ENCODE measurements around the gene ADGRA1.

The ADGRA1 gene

DNA sequence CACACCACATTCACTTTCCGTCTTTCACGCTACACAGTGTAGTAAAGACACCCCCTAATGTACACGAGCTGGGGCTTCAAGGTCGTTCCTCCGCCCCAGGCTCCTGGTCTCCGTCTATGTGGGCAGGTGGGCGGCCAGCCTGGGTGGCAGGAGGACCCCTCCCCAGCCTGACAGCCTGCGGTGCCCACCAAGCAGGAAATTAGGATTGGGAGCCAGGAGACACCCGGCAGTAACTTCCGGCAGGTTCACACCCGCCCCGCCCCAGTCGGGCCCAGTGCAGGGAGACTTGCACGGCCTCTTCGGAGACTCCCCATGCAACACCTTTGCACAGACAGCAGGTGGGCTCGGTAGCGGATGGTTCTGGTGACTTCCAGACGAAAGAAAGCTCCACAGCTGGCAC is 27.7 kb upstream of the ADGRA1 start:
- in situ Hi-C loops (cut with HindIII; ENCODE audit: low sequenced_read_pairs): no loop called here
- no peak for DNase-seq (ENCODE audit: low read depth, low spot score)
- TF ChIP-seq, protein P1, sequence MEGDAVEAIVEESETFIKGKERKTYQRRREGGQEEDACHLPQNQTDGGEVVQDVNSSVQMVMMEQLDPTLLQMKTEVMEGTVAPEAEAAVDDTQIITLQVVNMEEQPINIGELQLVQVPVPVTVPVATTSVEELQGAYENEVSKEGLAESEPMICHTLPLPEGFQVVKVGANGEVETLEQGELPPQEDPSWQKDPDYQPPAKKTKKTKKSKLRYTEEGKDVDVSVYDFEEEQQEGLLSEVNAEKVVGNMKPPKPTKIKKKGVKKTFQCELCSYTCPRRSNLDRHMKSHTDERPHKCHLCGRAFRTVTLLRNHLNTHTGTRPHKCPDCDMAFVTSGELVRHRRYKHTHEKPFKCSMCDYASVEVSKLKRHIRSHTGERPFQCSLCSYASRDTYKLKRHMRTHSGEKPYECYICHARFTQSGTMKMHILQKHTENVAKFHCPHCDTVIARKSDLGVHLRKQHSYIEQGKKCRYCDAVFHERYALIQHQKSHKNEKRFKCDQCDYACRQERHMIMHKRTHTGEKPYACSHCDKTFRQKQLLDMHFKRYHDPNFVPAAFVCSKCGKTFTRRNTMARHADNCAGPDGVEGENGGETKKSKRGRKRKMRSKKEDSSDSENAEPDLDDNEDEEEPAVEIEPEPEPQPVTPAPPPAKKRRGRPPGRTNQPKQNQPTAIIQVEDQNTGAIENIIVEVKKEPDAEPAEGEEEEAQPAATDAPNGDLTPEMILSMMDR (IDR thresholded peaks at IDR 0.05; ENCODE audit: low read depth, low read length): no peak
- H3K4me3 ChIP-seq (ENCODE audit: low read depth, low read length): no peak overlapping the region

DNA sequence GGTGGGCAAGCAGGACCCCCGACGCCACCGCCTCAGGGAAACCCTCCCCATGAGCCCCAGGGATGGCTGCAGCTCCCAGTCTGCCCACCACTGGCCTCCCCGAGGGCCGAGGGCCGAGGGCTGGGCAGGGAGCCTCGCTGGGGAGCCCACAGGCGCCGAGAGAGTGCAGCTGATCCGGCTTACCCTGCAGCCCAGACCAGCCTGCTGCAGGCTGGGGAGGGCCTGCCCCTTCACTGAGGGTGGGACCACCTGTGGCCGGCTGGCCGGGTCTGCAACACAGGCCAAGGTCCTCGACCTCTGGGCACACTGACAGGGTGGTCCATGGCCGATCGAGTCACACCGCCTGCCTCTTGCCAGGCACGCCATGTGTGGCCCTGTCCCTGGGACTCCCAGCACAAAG is 27.3 kb upstream of the ADGRA1 start:
- in situ Hi-C loops (cut with HindIII; ENCODE audit: low sequenced_read_pairs): no loop called here
- no peak for DNase-seq (ENCODE audit: low read depth, low spot score)
- H3K4me3 ChIP-seq (ENCODE audit: low read depth, low read length): no peak overlapping the region
- TF ChIP-seq, protein P1 (IDR thresholded peaks at IDR 0.05; ENCODE audit: low read depth, low read length): no peak

DNA sequence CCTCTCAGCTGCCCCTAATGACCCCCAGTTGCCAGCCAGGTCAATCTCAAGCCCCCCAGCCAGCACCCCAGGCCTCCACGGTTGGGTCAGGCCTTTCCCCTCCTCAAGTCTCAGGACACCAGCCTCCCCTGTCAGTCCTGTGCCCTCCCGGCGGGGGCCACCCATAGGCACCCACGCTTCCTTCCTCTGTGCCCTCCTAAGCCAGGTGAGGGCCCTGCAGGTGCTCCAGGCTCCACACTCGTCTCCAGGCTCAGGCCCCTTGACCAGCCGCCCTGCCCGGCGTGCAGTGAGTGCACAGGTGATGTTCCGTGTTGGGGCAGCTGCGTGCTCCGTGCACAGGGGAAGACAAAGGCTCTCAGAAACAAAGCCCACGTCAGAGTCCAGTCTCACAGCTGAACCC is 26.8 kb upstream of the ADGRA1 start:
- TF ChIP-seq, protein P1 (IDR thresholded peaks at IDR 0.05; ENCODE audit: low read depth, low read length): no peak
- no peak overlapping the region for H3K4me3 ChIP-seq (ENCODE audit: low read depth, low read length)
- no peak for DNase-seq (ENCODE audit: low read depth, low spot score)
- in situ Hi-C loops (cut with HindIII; ENCODE audit: low sequenced_read_pairs): no loop called here

DNA sequence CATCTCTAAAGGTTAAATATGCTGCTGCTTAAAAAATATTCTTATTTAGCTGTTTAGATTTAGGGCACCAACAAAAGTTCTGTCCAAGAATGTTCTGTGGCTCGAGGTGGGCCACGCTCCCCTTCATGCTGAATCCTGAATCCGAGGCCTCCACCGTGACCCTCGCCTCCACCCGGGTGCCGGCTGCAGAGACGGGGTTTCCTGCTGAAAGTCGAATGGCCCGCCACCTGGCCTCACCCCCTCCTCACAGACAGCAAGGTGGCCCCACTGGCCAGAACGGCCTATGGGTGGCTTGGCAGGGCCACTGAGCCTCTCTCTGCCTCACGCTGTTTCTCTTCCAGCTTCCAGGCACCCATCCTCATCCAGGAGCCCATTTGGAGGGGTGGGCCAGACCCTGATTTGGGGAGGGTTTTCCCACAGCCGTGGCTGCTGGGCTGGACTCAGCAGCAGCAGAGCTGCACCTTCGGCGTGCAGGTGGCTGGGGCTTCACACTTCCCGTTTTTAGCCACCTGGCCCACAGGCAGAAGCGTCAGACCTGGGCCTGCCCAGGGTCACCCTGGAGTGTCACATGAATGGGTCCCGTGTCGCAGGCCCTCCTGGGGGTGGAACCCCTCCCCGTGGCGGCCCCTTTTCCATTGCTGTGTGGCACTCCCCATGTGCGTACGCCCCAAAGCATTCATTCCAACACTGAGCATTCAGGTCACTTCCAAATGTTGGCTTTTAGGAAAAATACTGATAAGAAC is 26.3 kb upstream of the ADGRA1 start:
- in situ Hi-C loops (cut with HindIII; ENCODE audit: low sequenced_read_pairs): no loop called here
- DNase-seq (ENCODE audit: low read depth, low spot score): no peak
- TF ChIP-seq, protein P1 (IDR thresholded peaks at IDR 0.05; ENCODE audit: low read depth, low read length): no peak
- no peak overlapping the region for H3K4me3 ChIP-seq (ENCODE audit: low read depth, low read length)

DNA sequence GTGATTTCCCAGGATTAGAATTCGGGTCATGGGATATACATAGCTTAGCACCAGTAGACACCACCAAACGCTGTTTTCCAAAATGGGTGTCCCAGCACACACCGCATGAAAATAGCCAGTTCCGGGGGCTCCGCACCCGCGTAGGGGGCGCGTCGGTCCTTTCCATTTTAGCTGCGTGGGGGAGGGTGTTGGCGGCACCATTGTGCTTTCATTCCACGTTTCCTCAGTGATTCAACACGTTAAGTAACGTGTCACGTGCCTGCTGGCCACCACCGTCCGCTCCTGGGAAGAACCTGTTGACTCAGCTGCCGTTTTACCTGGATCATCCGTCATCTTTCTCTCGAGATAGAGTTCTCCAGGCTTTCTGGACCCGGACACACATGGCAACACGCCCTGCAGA is 25.6 kb upstream of the ADGRA1 start:
- in situ Hi-C loops (cut with HindIII; ENCODE audit: low sequenced_read_pairs): no loop called here
- no peak overlapping the region for H3K4me3 ChIP-seq (ENCODE audit: low read depth, low read length)
- TF ChIP-seq, protein P1 (IDR thresholded peaks at IDR 0.05; ENCODE audit: low read depth, low read length): no peak
- no peak for DNase-seq (ENCODE audit: low read depth, low spot score)

DNA sequence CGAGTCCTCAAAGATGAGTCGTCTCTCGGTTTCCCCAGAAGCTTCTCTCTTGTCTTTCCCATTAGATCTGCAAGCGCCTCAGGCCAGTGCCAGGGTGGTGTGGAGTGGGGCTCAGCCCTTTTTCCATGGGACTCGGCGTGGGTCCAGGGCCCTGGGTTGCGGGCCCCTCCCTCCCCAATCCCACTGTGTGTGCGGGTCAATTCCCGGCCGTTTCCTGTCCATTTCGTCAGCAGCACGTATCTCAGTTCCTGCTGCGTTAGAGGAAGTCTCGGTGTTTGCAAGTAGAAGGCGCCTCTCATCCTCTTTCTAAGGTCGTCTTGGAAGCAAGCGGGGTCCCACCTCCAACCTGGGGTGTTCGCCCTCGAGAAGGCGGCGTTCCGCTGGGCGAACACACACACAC is 25.1 kb upstream of the ADGRA1 start:
- DNase-seq (ENCODE audit: low read depth, low spot score): no peak
- TF ChIP-seq, protein P1 (IDR thresholded peaks at IDR 0.05; ENCODE audit: low read depth, low read length): no peak
- H3K4me3 ChIP-seq (ENCODE audit: low read depth, low read length): no peak overlapping the region
- in situ Hi-C loops (cut with HindIII; ENCODE audit: low sequenced_read_pairs): no loop called here

Data from astrocyte of the spinal cord (primary cell).